Activated CD4-positive, alpha-beta T cell treated with anti-CD3 and anti-CD28 coated beads, Interleukin-2, Interleukin-6, amounts not matched to agents 100 ng/mL and 50 ng/mL, durations not matched to agents 16 hours and 8 hours (primary cell): Measurements from ENCODE around the gene PLPP3.
A peak's percentile ranks its signal among the peaks of the same experiment; 100 is the strongest.
"Not testable (repeated sequence)": the region's sequence is repeated elsewhere in the genome, so short reads cannot be mapped to it uniquely, and the experiment has no call there.

Source experiments
- DNase-seq: peaks from one replicate; pipeline ENCODE4 v3.0.0-alpha.2; 2020

The PLPP3 gene

DNA sequence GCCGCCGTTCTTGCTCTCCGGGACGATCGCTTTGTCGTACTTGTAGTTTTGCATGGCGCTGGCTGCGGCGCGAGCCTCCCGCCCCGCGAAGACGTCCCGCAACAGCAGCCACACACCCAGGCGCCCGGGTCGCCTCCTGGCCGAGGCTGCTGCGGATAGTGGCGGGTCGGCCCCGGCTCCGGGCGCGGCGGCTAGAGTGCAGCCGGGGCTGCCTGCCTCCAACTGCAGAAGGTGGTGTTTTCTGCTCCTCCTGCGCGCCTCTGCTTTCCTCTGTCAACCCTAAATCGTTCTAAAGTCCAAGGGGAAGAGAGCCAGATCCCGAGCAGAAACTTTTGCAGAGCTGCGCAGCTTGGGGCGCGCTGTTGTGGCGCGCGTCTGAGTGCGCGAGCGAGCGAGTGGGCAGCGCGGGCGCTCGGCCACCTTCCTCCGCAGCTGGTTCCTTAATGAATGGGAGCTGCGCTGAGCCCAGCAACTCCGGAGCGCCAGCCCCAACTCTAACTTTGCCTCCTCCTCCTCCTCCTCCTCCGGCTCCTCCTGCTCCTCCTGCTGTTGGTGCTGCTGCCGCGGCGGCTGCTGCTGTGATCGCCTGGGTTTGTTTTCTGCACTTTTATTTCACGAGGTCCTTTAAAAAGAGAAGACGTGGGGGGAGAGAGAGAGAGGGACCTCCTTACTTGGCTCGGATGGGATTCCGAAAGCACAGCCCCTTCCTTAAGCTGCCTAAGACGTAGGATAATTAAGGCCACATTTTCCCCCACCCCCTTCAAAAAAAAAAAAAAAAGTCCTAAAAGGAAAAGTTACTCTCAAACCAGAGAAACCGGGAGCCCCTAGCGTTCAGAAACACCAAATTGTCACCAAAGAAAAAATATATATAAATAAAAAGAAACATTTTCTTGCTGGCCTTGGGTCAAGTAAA, at the start of gene PLPP3:
PLPP3 (minus strand) TSS at position 601 of the 913 bp plus-strand sequence; CDS start at position 54, 547 bp downstream.
- DNase-seq, result peak; percentile 12

DNA sequence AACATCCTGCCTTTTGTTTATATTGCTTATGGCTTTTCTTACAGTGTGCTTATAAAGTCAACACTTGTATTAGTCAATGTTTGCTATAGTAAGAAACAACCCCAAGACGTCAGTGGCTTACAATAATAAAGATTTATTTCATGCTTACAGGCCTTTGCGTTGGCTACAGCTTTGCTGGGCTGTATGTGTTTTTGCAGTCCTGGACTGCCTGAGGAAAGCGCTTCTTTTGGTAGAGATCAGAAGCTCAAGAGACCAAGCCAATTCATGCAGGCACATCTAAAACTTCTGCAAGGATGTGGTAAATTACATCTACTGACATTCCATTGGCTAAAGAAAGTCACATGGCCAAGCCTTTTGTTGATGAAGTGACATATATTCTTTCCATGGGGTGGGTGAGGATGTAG, 48.3 kb upstream of the PLPP3 start:
- no peak for DNase-seq

DNA sequence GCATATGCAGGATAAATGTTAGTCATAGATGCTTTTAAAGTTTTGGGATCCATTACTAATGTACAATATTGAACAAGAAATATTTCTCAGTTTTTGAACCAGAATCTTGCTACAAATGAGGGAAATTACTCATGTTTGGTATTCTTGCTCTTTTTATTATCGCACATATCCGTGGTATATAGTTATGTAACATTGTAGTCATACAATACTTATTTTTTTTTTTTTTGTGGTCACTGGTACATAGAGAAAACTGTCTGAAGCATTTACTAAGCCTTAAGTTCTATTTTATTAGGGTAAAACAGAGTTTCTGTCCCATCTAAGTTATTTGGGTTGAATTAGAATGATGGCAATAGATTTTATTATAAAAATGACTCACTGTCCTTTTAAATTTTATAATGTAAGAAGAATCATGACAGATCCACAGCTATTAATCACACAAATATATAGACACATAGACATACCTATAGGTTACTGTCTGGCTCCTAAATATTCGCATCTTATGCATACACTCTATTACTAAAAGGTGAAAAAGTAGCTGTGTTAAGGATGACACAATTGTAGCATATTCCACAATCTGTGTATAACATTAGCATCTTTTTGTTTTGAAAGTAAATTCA, 47.8 kb upstream of the PLPP3 start:
- DNase-seq, result no peak

DNA sequence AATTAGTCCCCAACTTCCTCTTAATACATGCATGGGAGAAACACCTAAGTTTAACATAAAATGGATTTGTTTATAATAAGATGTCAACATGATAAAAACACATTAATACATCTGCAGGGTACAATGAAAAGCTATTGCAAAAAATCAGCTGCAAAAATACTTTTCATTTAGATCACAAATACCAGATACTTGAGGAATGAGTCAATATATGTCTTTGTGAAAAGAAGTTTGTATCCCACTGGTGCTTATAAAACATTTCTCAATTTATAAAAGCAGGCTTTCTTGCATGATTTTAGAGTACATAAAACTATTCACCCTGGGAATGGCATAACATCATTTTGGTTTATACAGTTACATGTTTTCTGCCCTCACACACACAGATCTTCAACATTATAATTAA, 47.2 kb upstream of the PLPP3 start:
- no peak for DNase-seq

GRCh38 chr1:56625819-56626440, 46.6 kb upstream of the PLPP3 start:
- DNase-seq, result no peak

GRCh38 chr1:56617141-56617540, 37.8 kb upstream of the PLPP3 start:
- DNase-seq, result no peak

DNA sequence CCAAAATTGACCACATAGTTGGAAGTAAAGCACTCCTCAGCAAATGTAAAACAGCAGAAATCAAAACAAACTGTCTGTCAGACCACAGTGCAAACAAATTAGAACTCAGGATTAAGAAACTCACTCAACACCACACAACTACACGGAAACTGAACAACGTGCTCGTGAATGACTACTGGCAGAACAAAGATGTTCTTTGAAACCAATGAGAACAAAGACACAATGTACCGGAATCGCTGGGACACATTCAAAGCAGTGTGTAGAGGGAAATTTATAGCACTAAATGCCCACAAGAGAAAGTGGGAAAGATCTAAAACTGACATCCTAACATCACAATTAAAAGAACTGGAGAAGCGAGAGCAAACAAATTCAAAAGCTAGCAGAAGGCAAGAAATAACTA, 31.4 kb upstream of the PLPP3 start:
- not testable (repeated sequence) for DNase-seq

- DNase-seq, result not testable (repeated sequence)
These were observed 30.7 kb upstream of the PLPP3 start for GRCh38 chr1:56610097-56610496.

GRCh38 chr1:56595397-56596191, 16.2 kb upstream of the PLPP3 start:
- not testable (repeated sequence) for DNase-seq

DNA sequence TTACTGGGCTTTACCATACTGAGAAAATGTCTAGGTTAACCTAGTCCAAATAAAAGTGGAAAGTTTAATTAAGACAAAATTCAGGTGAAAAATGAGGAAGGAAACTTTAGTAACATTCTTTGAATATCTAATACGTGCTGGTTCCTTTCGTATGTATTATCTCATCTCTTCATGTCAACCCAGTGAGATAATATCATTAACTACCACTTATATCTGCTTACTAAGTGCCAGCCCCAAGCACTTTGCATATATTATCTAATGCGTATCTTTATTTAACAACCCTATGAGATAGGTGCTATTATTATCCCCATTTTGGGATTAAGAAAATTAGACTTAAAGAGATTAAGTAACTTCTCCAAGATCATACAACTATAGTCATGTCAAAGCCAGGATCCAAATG, 12.5 kb upstream of the PLPP3 start:
- DNase-seq, result no peak

DNA sequence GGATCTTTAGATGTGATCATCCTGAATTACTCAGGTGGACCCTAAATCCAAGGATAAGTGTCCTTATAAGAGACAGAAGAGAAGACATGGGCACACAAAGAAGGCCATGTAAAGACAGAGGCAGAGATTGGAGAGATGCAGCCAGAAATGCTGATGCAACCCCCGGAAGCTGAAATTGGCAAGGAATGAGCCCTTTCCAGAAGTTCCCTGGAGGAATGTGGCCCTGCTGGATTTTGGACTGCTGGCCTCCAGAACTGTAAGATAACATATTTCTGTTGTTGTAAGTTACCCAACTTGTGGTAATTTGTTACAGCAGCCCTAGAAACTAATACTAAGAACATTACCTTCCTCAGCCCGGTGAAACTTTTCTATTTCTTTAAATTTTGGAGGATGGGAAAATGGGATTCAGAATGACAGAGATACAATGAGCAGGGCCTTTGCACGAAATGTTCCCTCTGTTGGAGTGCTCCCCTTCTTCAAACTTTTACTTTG, 11.2 kb upstream of the PLPP3 start:
- no peak for DNase-seq

DNA sequence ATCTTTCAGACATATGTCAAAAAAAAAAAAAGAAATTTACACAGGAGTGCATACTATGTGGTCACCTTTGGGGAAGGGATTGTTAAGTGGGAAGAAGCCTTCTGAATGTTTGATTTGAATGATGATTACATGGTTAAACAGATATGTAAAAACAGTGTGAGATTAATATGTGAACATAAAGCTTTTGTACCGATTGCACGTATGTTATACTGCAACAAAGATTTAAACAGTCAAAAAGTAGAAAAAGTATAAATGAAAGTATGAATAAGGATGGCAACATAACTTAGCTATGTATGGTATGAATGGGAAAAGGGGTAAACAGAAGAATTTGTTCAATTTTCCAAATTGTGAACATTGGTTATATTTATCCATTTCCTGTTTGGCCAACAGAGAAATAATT, 10.0 kb upstream of the PLPP3 start:
- DNase-seq, result no peak

DNA sequence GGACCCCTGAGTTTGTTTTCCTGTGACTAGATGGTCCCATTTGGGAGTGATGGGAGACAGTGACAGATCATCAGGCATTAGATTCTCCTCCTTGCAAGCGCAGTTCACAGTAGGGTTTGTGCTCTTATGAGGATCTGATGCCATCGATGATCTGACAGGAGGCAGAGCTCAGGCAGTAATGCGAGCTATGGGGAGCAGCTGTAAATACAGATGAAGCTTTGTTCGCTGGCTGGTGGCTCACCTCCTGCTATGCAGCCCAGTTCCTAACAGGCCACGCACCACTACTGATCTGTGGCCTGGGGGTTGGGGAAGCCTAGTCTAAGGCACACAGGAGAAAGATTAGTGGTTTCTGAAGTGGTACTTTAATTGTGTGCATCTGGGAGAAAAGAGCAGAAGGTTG, 7.1 kb upstream of the PLPP3 start:
- DNase-seq, result no peak

- DNase-seq, result no peak
These were observed 6.6 kb upstream of the PLPP3 start for GRCh38 chr1:56585985-56586384.

GRCh38 chr1:56584910-56585528, 5.7 kb upstream of the PLPP3 start:
- peak; percentile 23 for DNase-seq

DNA sequence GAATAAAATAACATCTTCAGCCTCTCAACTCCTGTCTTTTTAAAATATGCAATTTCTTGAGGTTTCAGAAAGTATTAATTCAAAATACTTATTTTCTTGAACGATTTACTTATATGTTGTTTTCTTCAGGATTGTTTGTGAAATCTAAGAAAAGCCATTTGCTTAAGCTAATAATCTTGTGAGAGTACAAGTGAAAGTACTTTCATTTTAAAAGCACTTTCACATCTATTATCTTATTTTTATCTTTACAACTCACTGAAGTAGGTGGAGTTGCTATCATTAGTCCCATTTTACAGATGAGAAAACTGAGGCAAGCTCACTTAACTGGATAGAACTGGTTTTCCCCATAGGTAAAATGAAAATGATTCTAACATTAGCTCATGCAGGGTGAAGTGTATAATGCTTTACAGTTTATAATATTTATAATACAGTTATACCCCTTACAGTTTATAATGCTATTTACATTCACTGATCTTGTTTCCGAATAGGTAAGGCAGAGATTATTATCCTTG, 4.7 kb upstream of the PLPP3 start:
- no peak for DNase-seq

GRCh38 chr1:56580771-56581170, 1.4 kb upstream of the PLPP3 start:
- DNase-seq, result no peak

- no peak for DNase-seq
These were observed 1.0 kb downstream of the PLPP3 start for GRCh38 chr1:56578138-56578962.

- no peak for DNase-seq
These were observed 1.8 kb downstream of the PLPP3 start for GRCh38 chr1:56577406-56578137.

DNA sequence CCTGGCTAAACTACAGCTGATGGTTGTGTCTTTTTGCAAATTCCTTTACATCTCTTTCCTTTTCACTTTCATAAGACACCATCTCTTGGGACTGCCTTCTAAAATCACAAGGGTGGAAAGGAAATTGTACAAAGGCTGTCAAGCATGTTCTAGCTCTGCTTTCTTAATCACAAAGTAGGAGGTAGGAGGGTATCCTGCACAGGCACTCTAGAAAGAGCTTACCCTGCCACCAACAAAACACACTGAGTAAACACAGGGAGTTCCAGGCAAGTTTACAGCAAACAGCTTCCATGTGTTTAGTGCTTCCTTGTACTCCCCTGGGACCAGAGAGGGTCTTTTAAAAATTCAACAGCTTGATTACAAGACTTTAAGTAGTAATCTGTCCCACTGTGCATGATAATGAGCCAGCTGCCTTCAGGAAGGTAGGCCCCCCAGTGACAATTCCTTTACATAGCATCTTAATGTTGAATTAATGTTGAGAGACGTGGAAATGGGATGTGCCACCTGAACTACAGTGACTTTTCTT, 2.4 kb downstream of the PLPP3 start:
- DNase-seq, result no peak
